Stimulated activated CD8-positive, alpha-beta memory T cell treated with anti-CD3 and anti-CD28 coated beads, Interleukin-12 subunit alpha, Interleukin-12 subunit beta, amount 100 ng/mL, for 24 hours (primary cell): ENCODE measurements around the gene ALDH3B2.
"Not testable (repeated sequence)": the region's sequence is repeated elsewhere in the genome, so short reads cannot be mapped to it uniquely, and the experiment has no call there.

Source experiments
- DNase-seq: peaks from one replicate; pipeline ENCODE4 v3.0.0-alpha.2; 2020; ENCODE audit errors: extremely low read depth

The ALDH3B2 gene

GRCh38 chr11:67642173-67643120 lies 32.0 kb downstream of the ALDH3B2 start:
- DNase-seq: no peak

- no peak for DNase-seq
These were observed 32.9 kb downstream of the ALDH3B2 start for GRCh38 chr11:67641338-67642172.

- DNase-seq: no peak
These were observed 33.6 kb downstream of the ALDH3B2 start for GRCh38 chr11:67640758-67641337.

- no peak for DNase-seq
These were observed 34.2 kb downstream of the ALDH3B2 start for GRCh38 chr11:67640021-67640757.

DNA sequence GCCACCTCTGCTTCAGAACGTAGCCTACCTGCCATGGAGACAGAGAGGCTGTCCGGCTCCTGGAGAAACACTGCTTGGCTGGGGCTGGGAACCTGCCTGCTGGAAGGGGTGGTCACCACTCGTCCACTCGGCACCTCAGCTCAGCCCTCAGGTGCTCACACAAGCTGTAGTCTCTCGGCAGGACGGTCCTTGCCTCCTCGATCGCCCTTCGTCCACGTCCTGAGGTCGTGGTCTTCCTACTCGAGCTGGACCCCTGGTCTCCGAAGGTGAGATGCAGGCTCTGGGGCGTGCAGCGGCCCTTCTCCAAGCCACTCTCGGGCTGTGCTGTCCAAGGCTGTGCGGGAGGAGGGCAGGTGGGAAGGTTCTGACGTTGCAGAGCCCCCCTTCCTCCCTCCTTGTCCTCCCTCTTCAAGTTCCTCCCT lies 35.0 kb downstream of the ALDH3B2 start, which contains the start of gene TBX10:
Gene TBX10, minus strand, starts transcription at position 326 of the 422 bp plus-strand sequence. Its CDS starts 291 bp downstream, at position 35.
- no peak for DNase-seq

DNA sequence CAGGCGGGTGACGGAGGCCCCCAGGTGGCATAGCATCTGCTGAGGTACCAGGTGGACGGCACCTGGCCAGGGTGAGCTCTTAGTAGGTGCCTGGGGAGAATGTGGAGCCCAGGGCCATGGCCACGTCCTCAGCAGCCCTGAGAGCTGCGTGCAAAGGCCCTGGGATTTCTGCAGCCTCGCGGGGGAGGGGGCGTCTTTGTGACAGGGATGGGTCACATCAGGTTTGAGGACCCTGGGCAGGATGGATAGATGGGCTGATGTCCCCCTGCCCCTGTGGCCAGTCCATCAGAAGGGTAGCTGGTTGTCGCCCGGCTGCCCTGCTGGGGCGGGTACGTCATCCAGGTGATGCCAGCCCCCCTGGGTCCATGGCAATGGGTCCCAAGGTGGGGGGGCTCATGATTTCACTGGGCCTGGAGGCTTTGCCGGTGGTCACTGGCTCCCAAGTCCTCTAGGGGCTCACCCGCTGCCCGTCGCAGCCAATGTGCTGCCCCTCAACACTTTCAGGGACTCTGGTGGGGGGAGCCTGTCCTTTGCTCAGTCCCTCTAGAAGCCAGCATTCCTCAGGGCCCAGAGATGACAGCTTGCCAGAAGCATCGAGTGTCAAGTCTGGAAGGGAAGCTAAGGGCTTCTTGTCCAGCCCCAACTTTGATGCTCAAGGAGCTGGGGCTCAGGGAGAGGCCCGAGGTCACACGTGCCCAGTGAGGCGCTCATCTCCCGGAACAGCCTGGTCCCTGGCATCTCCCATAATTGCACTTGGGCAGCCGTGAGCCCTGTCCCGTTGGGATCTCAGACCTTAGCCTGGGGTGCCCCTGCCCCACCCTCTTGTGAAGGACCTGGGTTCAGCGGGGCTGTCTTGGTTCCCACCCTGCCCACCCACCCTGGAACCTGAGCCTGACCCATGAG lies 35.6 kb downstream of the ALDH3B2 start:
- no peak for DNase-seq

- not testable (repeated sequence) for DNase-seq
These were observed 37.0 kb downstream of the ALDH3B2 start for GRCh38 chr11:67637441-67637840.

- DNase-seq: no peak
These were observed 37.5 kb downstream of the ALDH3B2 start for GRCh38 chr11:67636962-67637361.

DNA sequence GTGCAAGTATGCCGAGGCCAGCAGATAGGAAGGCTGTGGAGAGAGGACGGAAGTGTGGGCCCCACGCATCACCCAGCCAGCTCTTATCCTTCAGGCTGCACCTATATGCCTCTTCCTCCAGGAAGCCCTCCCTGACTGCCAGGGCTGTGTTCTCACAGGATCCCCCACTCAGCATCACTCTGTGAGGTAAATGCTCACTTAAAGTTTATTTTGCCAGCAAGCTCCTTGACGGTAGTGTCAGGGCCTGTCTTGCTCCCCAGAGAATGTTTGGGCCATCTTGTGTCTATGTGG lies 39.2 kb downstream of the ALDH3B2 start:
- no peak for DNase-seq

DNA sequence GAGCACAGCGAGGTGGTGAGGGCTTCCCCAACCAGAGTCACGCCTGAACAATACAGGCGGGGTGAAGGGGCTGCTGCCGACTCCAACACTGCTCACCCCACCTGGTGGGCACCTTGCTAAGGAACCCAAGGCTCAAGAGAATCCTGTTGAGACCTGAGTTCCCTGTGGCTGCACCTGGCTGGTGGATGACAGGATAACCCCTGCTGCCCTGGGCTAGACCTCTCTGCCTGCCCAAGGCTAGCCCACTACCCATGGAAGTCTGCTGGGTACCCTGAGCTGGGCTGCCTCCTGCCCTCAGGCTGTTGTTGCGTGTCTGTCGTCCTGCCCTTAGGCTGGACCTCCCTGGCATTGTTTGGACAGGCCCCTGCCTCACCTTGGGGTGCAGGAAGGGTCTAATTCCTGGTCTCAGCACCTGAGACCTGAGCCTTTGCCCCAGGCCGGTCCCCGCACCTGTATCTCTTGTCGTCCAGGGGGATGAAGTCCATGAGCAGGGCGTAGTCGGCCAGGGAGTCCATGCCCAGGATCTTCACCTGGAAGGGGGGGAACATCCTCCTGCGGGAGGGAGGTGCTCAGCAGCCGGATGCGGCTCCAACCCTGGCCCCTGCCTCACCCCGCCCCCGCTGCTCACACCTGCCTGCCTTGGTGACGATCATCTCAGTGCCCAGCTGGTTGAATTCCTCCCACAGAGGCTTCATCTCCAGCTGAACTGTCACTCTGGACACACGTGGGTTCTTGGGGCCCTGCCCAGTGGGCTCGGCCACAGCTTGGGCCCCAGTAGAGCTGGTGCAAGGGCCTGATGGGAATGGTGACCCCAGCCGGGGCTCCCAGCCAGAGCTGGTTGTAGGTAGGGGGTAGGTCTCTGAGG lies 39.8 kb downstream of the ALDH3B2 start:
- DNase-seq: no peak

GRCh38 chr11:67633758-67634365 lies 40.6 kb downstream of the ALDH3B2 start:
- no peak for DNase-seq

DNA sequence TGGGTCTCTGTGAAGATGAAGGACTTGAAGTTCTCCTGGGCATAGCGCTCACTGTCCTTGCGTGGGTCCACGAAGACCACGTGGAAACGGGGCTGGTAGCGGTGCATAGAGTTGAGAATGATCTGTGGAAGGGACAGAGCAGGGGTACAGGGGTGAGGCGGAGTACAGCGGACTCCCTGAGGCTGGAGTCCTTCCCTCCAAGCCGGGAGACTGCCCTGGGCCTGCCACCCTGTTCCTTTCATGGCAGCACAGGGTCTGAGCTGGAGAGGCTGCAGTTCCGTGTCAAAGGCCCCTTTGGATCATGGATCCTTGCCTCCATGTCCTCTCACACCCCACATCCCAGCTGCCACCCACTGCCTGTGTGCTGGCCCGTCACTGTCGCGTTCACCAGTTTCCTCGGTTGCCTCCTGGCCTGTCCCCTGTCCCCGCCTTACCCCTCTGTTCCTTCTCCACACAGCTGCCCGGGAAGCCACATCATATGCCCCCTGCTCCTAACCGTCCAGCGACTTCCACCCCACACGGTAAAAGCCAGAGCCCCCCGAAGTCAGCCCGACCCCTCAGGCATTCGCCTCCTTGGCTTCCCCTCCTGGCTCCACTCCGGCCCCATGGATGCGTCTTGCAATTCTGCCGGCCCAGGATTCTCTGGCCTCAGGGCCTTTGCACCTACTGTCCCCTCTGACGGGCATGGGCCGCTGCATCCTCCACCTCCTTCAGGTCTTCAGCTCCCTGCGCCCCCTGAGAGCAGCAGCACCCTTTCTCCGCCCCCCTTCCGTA lies 41.3 kb downstream of the ALDH3B2 start:
- DNase-seq: no peak

GRCh38 chr11:67632175-67632981 lies 42.0 kb downstream of the ALDH3B2 start:
- DNase-seq: no peak

DNA sequence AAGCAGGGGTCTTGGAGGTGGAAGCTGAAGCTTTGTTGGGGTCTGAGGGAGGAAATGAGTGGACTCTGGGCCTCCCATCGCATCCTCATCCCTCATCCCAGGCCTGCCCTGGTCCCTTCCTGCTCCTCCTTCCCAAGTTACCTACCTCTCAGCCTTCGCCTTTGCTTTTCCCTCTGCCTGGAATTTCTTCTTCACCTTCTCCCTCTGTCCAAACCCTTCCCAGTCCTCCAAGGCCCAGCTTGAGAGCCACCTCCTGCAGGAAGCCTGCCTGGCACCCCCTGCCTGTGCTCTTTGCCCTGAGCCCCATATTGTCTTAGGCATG lies 42.6 kb downstream of the ALDH3B2 start:
- no peak for DNase-seq

DNA sequence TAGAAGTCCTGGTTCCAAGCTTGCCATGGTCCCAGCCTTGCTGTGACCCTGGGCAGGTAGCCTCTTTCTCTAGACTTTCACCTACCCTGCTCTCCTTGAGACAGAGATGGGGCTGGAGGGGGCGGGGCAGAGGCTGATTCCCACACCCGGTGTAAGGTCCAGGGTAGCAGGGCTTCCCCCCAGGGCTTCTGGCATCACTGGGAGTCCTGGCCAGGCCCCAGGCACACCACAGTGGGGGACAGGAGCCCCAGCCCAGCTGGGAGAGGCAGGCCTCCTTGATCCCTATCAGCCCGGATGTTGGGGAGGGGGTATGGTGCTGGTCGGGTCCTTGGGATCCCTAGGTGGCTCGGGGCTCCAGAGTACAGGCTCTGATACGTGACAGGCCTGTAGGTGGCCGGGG lies 43.0 kb downstream of the ALDH3B2 start:
- no peak for DNase-seq

DNA sequence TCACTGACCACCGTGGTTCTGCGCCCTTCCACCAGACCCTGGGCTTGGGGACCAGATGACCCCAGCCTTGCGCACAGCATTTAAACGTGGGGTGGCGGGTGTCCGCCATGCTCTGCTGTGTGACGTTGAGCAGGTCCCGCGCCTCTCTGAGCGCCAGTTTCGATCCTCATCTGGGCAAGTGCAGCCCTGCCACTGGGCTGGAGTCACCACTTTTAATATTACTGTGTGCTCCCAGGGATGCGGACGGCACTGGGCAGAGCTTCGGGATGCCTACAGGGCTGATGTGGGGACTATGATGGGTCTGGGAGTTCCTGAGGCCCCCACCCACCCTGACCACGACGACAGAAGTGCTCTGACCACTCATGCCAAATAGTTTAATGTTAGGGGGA lies 43.5 kb downstream of the ALDH3B2 start:
- DNase-seq: no peak

DNA sequence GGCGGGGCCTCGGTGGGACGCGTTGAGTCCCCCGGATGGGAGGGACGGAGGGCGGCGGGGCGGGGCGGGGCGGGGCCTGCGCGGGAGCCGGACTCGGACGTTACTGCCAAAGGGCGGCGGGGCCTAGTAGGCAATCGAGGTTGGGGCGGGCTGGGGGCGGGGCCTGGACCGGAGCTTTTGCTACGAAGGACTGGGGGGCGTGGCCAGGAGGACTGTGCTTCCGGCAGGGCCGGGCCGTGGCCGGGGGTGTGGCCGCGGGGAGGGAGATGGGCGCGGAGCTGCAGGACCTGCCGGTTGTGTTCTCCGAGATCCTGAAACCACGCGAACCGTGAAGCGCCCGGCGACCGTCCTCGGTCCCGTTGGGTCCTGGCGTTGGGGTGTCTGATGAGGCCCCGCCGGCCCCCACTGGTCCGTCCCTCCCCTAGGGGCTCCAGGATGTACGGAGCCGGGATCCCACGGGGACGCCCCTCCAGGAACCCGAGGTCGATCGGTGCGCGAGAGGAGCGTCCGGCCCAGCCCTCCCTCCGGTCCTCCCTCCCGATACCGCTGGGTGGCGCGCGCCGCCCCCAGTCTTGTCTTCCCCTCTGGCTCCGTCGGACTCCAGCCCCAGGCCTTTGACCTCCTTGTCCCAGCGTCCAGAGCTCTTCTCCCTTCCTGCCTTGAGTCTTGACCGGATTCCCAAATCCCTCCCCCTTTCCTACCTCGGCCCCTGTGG lies 44.0 kb downstream of the ALDH3B2 start:
- DNase-seq: peak; percentile 96
